H9 (cell line): ENCODE results near the gene CIPC. TPM values are rescaled to one million over a fixed set of nuclear protein-coding genes. Genes with fewer than 3 reads are reported as not detected.

Experiments
- DNase-seq: peaks from one replicate; pipeline ENCODE4 v3.0.0-alpha.2; 2017
- H2AFZ ChIP-seq: one replicate; pipeline ENCODE4 v1.6.1; 2013; ENCODE audit warnings: mild to moderate bottlenecking, low read length, control low read depth, moderate library complexity
- H2AK5ac ChIP-seq: 2 replicates; pipeline ENCODE4 v1.6.1; 2013; ENCODE audit warnings: low read length, control low read depth, mixed read lengths; ENCODE audit not compliant: insufficient read length
- H2BK120ac ChIP-seq: one replicate; pipeline ENCODE4 v1.6.1; 2013; ENCODE audit warnings: low read depth, mild to moderate bottlenecking, low read length, control low read depth, inconsistent platforms; ENCODE audit not compliant: poor library complexity, severe bottlenecking
- H2BK12ac ChIP-seq: 2 replicates; pipeline ENCODE4 v1.6.1; 2013; ENCODE audit warnings: low read length, control low read depth, mixed read lengths, low read depth; ENCODE audit not compliant: insufficient read length
- H2BK15ac ChIP-seq: 2 replicates; pipeline ENCODE4 v1.6.1; 2013; ENCODE audit warnings: low read depth, low read length, control low read depth
- H2BK20ac ChIP-seq: one replicate; pipeline ENCODE4 v1.6.1; 2013; ENCODE audit warnings: low read depth, mild to moderate bottlenecking, low read length, control low read depth, inconsistent platforms; ENCODE audit not compliant: poor library complexity, severe bottlenecking
- H2BK5ac ChIP-seq: 2 replicates; pipeline ENCODE4 v1.6.1; 2013; ENCODE audit warnings: low read length, control low read depth, mixed read lengths; ENCODE audit not compliant: insufficient read length
- H3K14ac ChIP-seq: 2 replicates; pipeline ENCODE4 v1.6.1; 2013; ENCODE audit warnings: low read length, control low read depth; ENCODE audit not compliant: insufficient read depth
- H3K18ac ChIP-seq: 2 replicates; pipeline ENCODE4 v1.6.1; 2013; ENCODE audit warnings: low read depth, mild to moderate bottlenecking, mixed read lengths, low read length, control low read depth; ENCODE audit not compliant: insufficient read length
- H3K23ac ChIP-seq: 2 replicates; pipeline ENCODE4 v1.6.1; 2013; ENCODE audit warnings: low read length, control low read depth, mixed read lengths, low read depth; ENCODE audit not compliant: insufficient read length
- H3K23me2 ChIP-seq: 2 replicates; pipeline ENCODE4 v1.6.1; 2013; ENCODE audit warnings: low read depth, mild to moderate bottlenecking, mixed read lengths, low read length, control low read depth; ENCODE audit not compliant: insufficient read length, poor library complexity, severe bottlenecking
- H3K27ac ChIP-seq: 2 replicates; pipeline ENCODE4 v1.5.1; 2013; ENCODE audit warnings: low read length, control low read depth, mixed read lengths, low read depth; ENCODE audit not compliant: insufficient read length
- H3K27me3 ChIP-seq: 2 replicates; pipeline ENCODE4 v1.6.1; 2013; ENCODE audit warnings: low read length, control low read depth, inconsistent platforms; ENCODE audit not compliant: insufficient read depth
- H3K4ac ChIP-seq: 2 replicates; pipeline ENCODE4 v1.6.1; 2013; ENCODE audit warnings: low read depth, mild to moderate bottlenecking, control low read depth, inconsistent platforms, low read length, moderate library complexity
- H3K4me1 ChIP-seq: 2 replicates; pipeline ENCODE4 v1.6.1; 2013; ENCODE audit warnings: low read length, control low read depth, inconsistent platforms; ENCODE audit not compliant: insufficient read depth
- H3K4me2 ChIP-seq: 2 replicates; pipeline ENCODE4 v1.6.1; 2013; ENCODE audit warnings: low read length, control low read depth, mixed read lengths; ENCODE audit not compliant: insufficient read length, insufficient read depth
- H3K56ac ChIP-seq: 2 replicates; pipeline ENCODE4 v1.6.1; 2013; ENCODE audit warnings: low read depth, mild to moderate bottlenecking, mixed read lengths, low read length, control low read depth; ENCODE audit not compliant: insufficient read length
- H3K79me1 ChIP-seq: 2 replicates; pipeline ENCODE4 v1.6.1; 2013; ENCODE audit warnings: low read depth, mild to moderate bottlenecking, moderate library complexity, low read length, control low read depth, inconsistent platforms; ENCODE audit not compliant: insufficient read depth, poor library complexity, severe bottlenecking
- H3K79me2 ChIP-seq: 2 replicates; pipeline ENCODE4 v1.6.1; 2013; ENCODE audit warnings: low read length, control low read depth, inconsistent platforms; ENCODE audit not compliant: insufficient read depth
- H3K9ac ChIP-seq: 2 replicates; pipeline ENCODE4 v1.6.1; 2013; ENCODE audit warnings: low read length, control low read depth, mixed read lengths; ENCODE audit not compliant: insufficient read length; ENCODE audit errors: extremely low read depth
- H3K9me3 ChIP-seq: one replicate; pipeline ENCODE4 v1.6.1; 2013; ENCODE audit warnings: low read depth, low read length, inconsistent platforms; ENCODE audit not compliant: control insufficient read depth
- H3T11ph ChIP-seq: one replicate; pipeline ENCODE4 v1.6.1; 2013; ENCODE audit warnings: mild to moderate bottlenecking, low read length, control low read depth, inconsistent platforms
- H4K20me1 ChIP-seq: one replicate; pipeline ENCODE4 v1.6.1; 2013; ENCODE audit not compliant: control insufficient read depth, insufficient read length, insufficient read depth
- H4K5ac ChIP-seq: 2 replicates; pipeline ENCODE4 v1.6.1; 2013; ENCODE audit warnings: low read depth, mild to moderate bottlenecking, mixed read lengths, low read length, control low read depth; ENCODE audit not compliant: insufficient read length
- H4K8ac ChIP-seq: replicated peaks from 2 replicates; pipeline ENCODE4 v1.6.1; 2013; ENCODE audit warnings: low read length, control low read depth, mixed read lengths, low read depth; ENCODE audit not compliant: insufficient read length
- H4K91ac ChIP-seq: 2 replicates; pipeline ENCODE4 v1.6.1; 2013; ENCODE audit warnings: low read depth, mild to moderate bottlenecking, moderate library complexity, mixed read lengths, low read length, control low read depth; ENCODE audit not compliant: insufficient read length
- H3K27ac Mint-ChIP-seq, 3 experiments: 2 replicates in 2 of 3; 3 replicates in 1 of 3; pipeline ENCODE4 v1.8.0; 2020 to 2021; ENCODE audit warnings: mixed read lengths in 3 of 3, mild to moderate bottlenecking in 1 of 3, moderate library complexity in 1 of 3
- H3K27me3 Mint-ChIP-seq: 2 replicates; pipeline ENCODE4 v1.8.0; 2021; ENCODE audit warnings: low read depth, mild to moderate bottlenecking, moderate library complexity, mixed read lengths
- H3K36me3 Mint-ChIP-seq, 3 experiments: 2 replicates in 2 of 3; 3 replicates in 1 of 3; pipeline ENCODE4 v1.8.0; 2020 to 2021; ENCODE audit warnings: low read depth in 3 of 3, mixed read lengths in 3 of 3; ENCODE audit not compliant: insufficient read depth in 1 of 3
- H3K4me1 Mint-ChIP-seq, 2 experiments: 2 replicates each; pipeline ENCODE4 v1.8.0; 2020; ENCODE audit warnings: mixed read lengths in 2 of 2
- H3K4me3 Mint-ChIP-seq, 2 experiments: 2 replicates in 1 of 2; 3 replicates in 1 of 2; pipeline ENCODE4 v1.8.0; 2020 to 2021; ENCODE audit warnings: mild to moderate bottlenecking in 2 of 2, mixed read lengths in 2 of 2, moderate library complexity in 1 of 2
- H3K9me3 Mint-ChIP-seq, 2 experiments: 2 replicates in 1 of 2; 3 replicates in 1 of 2; pipeline ENCODE4 v1.8.0; 2020; ENCODE audit warnings: mild to moderate bottlenecking in 2 of 2, mixed read lengths in 2 of 2, moderate library complexity in 1 of 2
- CTCF ChIP-seq: fragments of 200-600 bp; sonication (generic); conservative IDR thresholded peaks from 3 replicates; pipeline ENCODE4 v1.8.0; 2021; ENCODE audit warnings: antibody characterized with exemption, mild to moderate bottlenecking
- WGBS: extraction: QIAGEN DNeasy Blood & Tissue Kit; methylation state at CpG from one replicate; pipeline ENCODE4 v1.1.7; 2013; ENCODE audit warnings: missing lambda C conversion rate, low lambda C conversion rate, mixed read lengths; ENCODE audit not compliant: insufficient read length; ENCODE audit errors: extremely low coverage; 5-methylcytosine and 5-hydroxymethylcytosine counted together
- total RNA-seq: library from RNA; stranded (reverse); gene quantifications from 2 replicates; pipeline ENCODE4 v1.2.1, GENCODE V29; 2021

The CIPC gene
- total RNA-seq, 1 experiment from 2014 or later = 23.4 TPM

GRCh38 chr14:77051116-77051515 lies 46.9 kb upstream of the CIPC start:
- H3K23ac ChIP-seq = no peak overlapping the region

More at GRCh38 chr14:77051116-77051515, 46.9 kb upstream of the CIPC start:
- Mint-ChIP-seq H3K27ac (peak overlapping the region in 1 of 3 experiments; percentile 44; a peak in 1 of 7 replicates), H3K4me3 (no peak overlapping the region), H3K9me3 (peaks cover 0 to 5% of the 10 kb centered on the region in 2 experiments), H3K27me3 (peaks cover 6% of the 10 kb centered on the region), H3K36me3 (no peaks in the 10 kb centered on the region), H3K4me1 (peaks cover 6 to 15% of the 10 kb centered on the region in 2 experiments)
- Histone ChIP-seq H2BK5ac (no peak overlapping the region), H2AK5ac (no peak overlapping the region), H3K79me1 (no peaks in the 10 kb centered on the region), H4K91ac (no peak overlapping the region), H2BK15ac (no peak overlapping the region), H3K23me2 (no peaks in the 10 kb centered on the region), H3K4me2 (no peak overlapping the region), H3K18ac (no peak overlapping the region), H2BK12ac (no peak overlapping the region), H3K4me1 (no peaks in the 10 kb centered on the region), H2BK120ac (no peak overlapping the region), H4K8ac (no peak overlapping the region), H3K56ac (no peak overlapping the region), H3K4ac (no peak overlapping the region), H2AFZ (no peak overlapping the region), H4K20me1 (no peaks in the 10 kb centered on the region), H3T11ph (no peak overlapping the region), H3K14ac (peak overlapping the region; percentile 78; the same call in 1 of the 2 replicates), H3K9ac (no peak overlapping the region), H3K79me2 (no peaks in the 10 kb centered on the region), H4K5ac (no peak overlapping the region), H3K27me3 (no peaks in the 10 kb centered on the region), H3K27ac (no peak overlapping the region), H2BK20ac (no peak overlapping the region), H3K9me3 (no peaks in the 10 kb centered on the region)
- TF ChIP-seq CTCF = no peak
- no peak for DNase-seq
- no CpG with 5 or more reads among the region's 11 CpGs for WGBS
